K562 (cell line): ENCODE results near the gene MYL11. TPM values are rescaled to one million over a fixed set of nuclear protein-coding genes. Genes with fewer than 3 reads are reported as not detected.

ENCODE experiments used
- ATAC-seq: fragments of 200-7000 bp; cut with Tn5 transposase; 3 replicates; pipeline ENCODE4 v1.9.1; 2020; ENCODE audit warnings: moderate library complexity
- BruUV-seq: library from RNA; stranded (reverse); fragments of 400-500 nt; replicated peaks from 2 replicates; lab custom pipeline; 2021; lab: Mats Ljungman, UMichigan
- CTCF ChIA-PET: fragments of 300-600 bp; formaldehyde crosslinking; extraction: SDS; loops from one replicate; lab custom pipeline; 2021; ENCODE audit warnings: low intra/inter-chr PET ratio; lab: Yijun Ruan, JAX
- POLR2A ChIA-PET: fragments of 300-600, 350-650 bp; sonication (Branson Sonifier 250); formaldehyde crosslinking; extraction: SDS; loops from one replicate; lab custom pipeline; 2021; ENCODE audit warnings: antibody characterized with exemption, inconsistent platforms; lab: Yijun Ruan, JAX
- DNase-seq, 4 experiments: peaks; one replicate each; pipeline versions ENCODE4 v3.0.0 to v3.0.0-alpha.2; 2011 to 2018; ENCODE audit warnings: low spot score in 3 of 4, mixed read lengths in 3 of 4; ENCODE audit errors: extremely low read depth in 1 of 4
- FAIRE-seq: peaks from 2 replicates; lab custom pipeline; 2011; peaks lifted over from hg19 to GRCh38; lab: Jason Lieb, UNC
- H2AFZ ChIP-seq: 2 replicates; pipeline ENCODE4 v1.6.0; 2011; ENCODE audit warnings: low read depth, low read length, control low read depth, inconsistent platforms
- H3K27ac ChIP-seq: fragments of 200-600 bp; 3 replicates; pipeline ENCODE4 v1.8.0; 2011; ENCODE audit warnings: low read depth, mild to moderate bottlenecking, control low read depth, inconsistent platforms, low read length, moderate library complexity, mixed read lengths; ENCODE audit errors: extremely low read depth
- H3K27me3 ChIP-seq, 2 experiments: fragments of 300-600 bp in 1 of 2; 2 replicates in 1 of 2; 3 replicates in 1 of 2; pipeline versions ENCODE4 v1.6.0 to v1.8.0; 2011; ENCODE audit warnings: inconsistent platforms in 2 of 2, low read length in 2 of 2, mild to moderate bottlenecking in 1 of 2, mixed read lengths in 1 of 2, moderate library complexity in 1 of 2; ENCODE audit not compliant: control insufficient read depth in 2 of 2, insufficient read depth in 2 of 2
- H3K36me3 ChIP-seq: fragments of 300-600 bp; 3 replicates; pipeline ENCODE4 v1.8.0; 2011; ENCODE audit warnings: mild to moderate bottlenecking, low read length, inconsistent platforms; ENCODE audit not compliant: control insufficient read depth, insufficient read depth
- H3K4me1 ChIP-seq, 2 experiments: fragments of 200-600 bp in 1 of 2; replicated peaks in 1 of 2; 2 replicates in 1 of 2; 3 replicates in 1 of 2; pipeline versions ENCODE4 v1.5.1 to v1.8.0; 2011; ENCODE audit warnings: inconsistent platforms in 2 of 2, low read length in 2 of 2, mild to moderate bottlenecking in 1 of 2, mixed read lengths in 1 of 2, moderate library complexity in 1 of 2; ENCODE audit not compliant: control insufficient read depth in 2 of 2, insufficient read depth in 2 of 2
- H3K4me2 ChIP-seq: 2 replicates; pipeline ENCODE4 v1.6.1; 2011; ENCODE audit warnings: low read length, control low read depth, inconsistent platforms, mixed read lengths; ENCODE audit not compliant: insufficient read depth
- H3K4me3 ChIP-seq: fragments of 200-600 bp; sonication (generic), shearing (Covaris generic); 2 replicates; pipeline ENCODE4 v1.5.1; 2016; ENCODE audit warnings: control low read depth, inconsistent platforms
- H3K79me2 ChIP-seq: fragments of 200-600 bp; 3 replicates; pipeline ENCODE4 v1.8.0; 2011; ENCODE audit warnings: low read length, inconsistent platforms; ENCODE audit not compliant: control insufficient read depth, insufficient read depth
- H3K9ac ChIP-seq, 2 experiments: 2 replicates each; pipeline versions ENCODE4 v1.6.0 to v1.6.1; 2011; ENCODE audit warnings: low read depth in 2 of 2, low read length in 2 of 2, control low read depth in 1 of 2, inconsistent platforms in 1 of 2, mild to moderate bottlenecking in 1 of 2, mixed read lengths in 1 of 2; ENCODE audit not compliant: insufficient read depth in 1 of 2
- H3K9me1 ChIP-seq: one replicate; pipeline ENCODE4 v1.6.0; 2011; ENCODE audit warnings: inconsistent platforms, mild to moderate bottlenecking, low read length, moderate library complexity; ENCODE audit not compliant: control insufficient read depth, insufficient read depth
- H3K9me3 ChIP-seq: replicated peaks from 2 replicates; pipeline ENCODE4 v1.5.1; 2011; ENCODE audit warnings: low read depth, low read length, inconsistent platforms; ENCODE audit not compliant: control insufficient read depth, insufficient read depth
- H4K20me1 ChIP-seq: replicated peaks from 2 replicates; pipeline ENCODE4 v1.6.1; 2011; ENCODE audit warnings: low read length, inconsistent platforms, mixed read lengths; ENCODE audit not compliant: control insufficient read depth, insufficient read depth
- CHD1 ChIP-seq: fragments of 200-600 bp; sonication (generic); IDR thresholded peaks from one replicate; pipeline ENCODE4 v1.6.1; 2012; ENCODE audit warnings: mild to moderate bottlenecking, moderate library complexity, low read length, inconsistent platforms
- EGR1 ChIP-seq: fragments of 450-650 bp; conservative IDR thresholded peaks from 2 replicates; pipeline ENCODE4 v1.6.1; 2017; ENCODE audit warnings: mild to moderate bottlenecking
- ETV1 ChIP-seq: fragments of 450-650 bp; conservative IDR thresholded peaks from 2 replicates; pipeline ENCODE4 v1.6.1; 2016; ENCODE audit warnings: missing genetic modification characterization, control low read depth, low read depth, missing compliant biosample characterization
- GABPB1 ChIP-seq: sonication (generic); formaldehyde crosslinking; IDR thresholded peaks from 2 replicates; pipeline ENCODE4 v1.8.0; 2022; ENCODE audit warnings: mild to moderate bottlenecking, missing genetic modification reagents
- HNRNPLL ChIP-seq: fragments of 200-400 bp; formaldehyde crosslinking; IDR thresholded peaks from 2 replicates; pipeline ENCODE4 v1.6.1; 2017; ENCODE audit warnings: low read length, low read depth, mild to moderate bottlenecking; ENCODE audit not compliant: poor library complexity, severe bottlenecking
- HOXB6 ChIP-seq: fragments of 250-450 bp; sonication (Bioruptor Pico); IDR thresholded peaks from 2 replicates; pipeline ENCODE4 v1.5.1; 2022; ENCODE audit warnings: mild to moderate bottlenecking, borderline replicate concordance
- ILK ChIP-seq: fragments of 450-650 bp; IDR thresholded peaks from 2 replicates; pipeline ENCODE4 v1.6.1; 2016; ENCODE audit warnings: missing genetic modification characterization, low read depth, mild to moderate bottlenecking, missing compliant biosample characterization, moderate library complexity, borderline replicate concordance
- JUND ChIP-seq, 2 experiments: IDR thresholded peaks; 2 replicates in 1 of 2; 3 replicates in 1 of 2; pipeline ENCODE4 v1.6.1; 2011; ENCODE audit warnings: borderline replicate concordance in 2 of 2, low read depth in 2 of 2, low read length in 2 of 2, improper control_type of control experiment in 1 of 2, missing biosample characterization in 1 of 2, missing genetic modification characterization in 1 of 2, missing genetic modification reagents in 1 of 2
- MCM7 ChIP-seq, 2 experiments: fragments of 450-650 bp; IDR thresholded peaks; 2 replicates each; pipeline ENCODE4 v1.6.1; 2016 to 2018
- NR1H2 ChIP-seq: sonication (generic); formaldehyde crosslinking; IDR thresholded peaks from 2 replicates; pipeline ENCODE4 v1.4.0; 2020; ENCODE audit warnings: mild to moderate bottlenecking, missing genetic modification reagents
- POLR2A ChIP-seq: fragments of 450-650 bp; conservative IDR thresholded peaks from 2 replicates; pipeline ENCODE4 v1.6.1; 2016
- POLR2B ChIP-seq: fragments of 450-650 bp; IDR thresholded peaks from 2 replicates; pipeline ENCODE4 v1.6.1; 2018; ENCODE audit warnings: low read depth; ENCODE audit not compliant: partially characterized antibody
- SIRT6 ChIP-seq: IDR thresholded peaks from one replicate; pipeline ENCODE4 v1.6.1; 2012; ENCODE audit warnings: low read depth, mild to moderate bottlenecking, control low read depth, inconsistent platforms, low read length, moderate library complexity
- SOX6 ChIP-seq: fragments of 450-650 bp; IDR thresholded peaks from 2 replicates; pipeline ENCODE4 v1.6.1; 2014; ENCODE audit warnings: mild to moderate bottlenecking
- SUPT5H ChIP-seq: fragments of 450-650 bp; IDR thresholded peaks from 2 replicates; pipeline ENCODE4 v1.6.1; 2016
- TAF15 ChIP-seq: fragments of 200-400 bp; formaldehyde crosslinking; IDR thresholded peaks from 2 replicates; pipeline ENCODE4 v1.6.1; 2017; ENCODE audit warnings: mild to moderate bottlenecking, low read depth, low read length, moderate library complexity
- ZBTB7A ChIP-seq: IDR thresholded peaks from 2 replicates; pipeline ENCODE4 v1.6.1; 2011; ENCODE audit warnings: low read depth, mild to moderate bottlenecking, low read length, moderate library complexity, borderline replicate concordance; ENCODE audit not compliant: control insufficient read depth
- WGBS: fragments of 100-300 bp; shearing (Covaris generic); methylation state at CpG from one replicate; pipeline ENCODE4 v1.1.6; 2016; ENCODE audit warnings: low coverage, mixed read lengths; ENCODE audit not compliant: insufficient coverage; ENCODE audit errors: missing lambda C conversion rate; 5-methylcytosine and 5-hydroxymethylcytosine counted together
- in situ Hi-C: fragments of 300-500 bp; cut with MboI; formaldehyde crosslinking; loops from 4 replicates; pipeline ENCODE4 v1.15.0; 2018; ENCODE audit warnings: inconsistent platforms, mixed read lengths
- intact Hi-C: fragments of 100-400 bp; cut with micrococcal nuclease; formaldehyde crosslinking; loops from 2 replicates; pipeline ENCODE4 v1.14.2; 2022
- polyA plus RNA-seq, 8 experiments: library from polyadenylated mRNA; depleted of rRNA in 4 of 8; stranded (reverse) in 5 of 8; unstranded in 3 of 8; fragments of >200 nt; fragmentation: Nextera tagmentation in 2 of 8; fragmentation: Illumina TruSeq in 1 of 8; extraction: Ambion mirVana in 2 of 8; extraction: Trizol in 1 of 8; gene quantifications; 2 replicates each; pipeline versions ENCODE4 v1.2.1 to v1.2.3, GENCODE V29; 2011 to 2014; ENCODE audit warnings: inconsistent platforms in 1 of 8, missing spikeins in 1 of 8
- total RNA-seq, 7 experiments: library from RNA; depleted of rRNA in 6 of 7; stranded (reverse); fragments of >200 nt in 6 of 7; fragmentation: Illumina TruSeq in 2 of 7; extraction: Trizol in 2 of 7; gene quantifications; 2 replicates each; pipeline versions ENCODE4 v1.2.1 to v1.2.3, GENCODE V29; 2011 to 2021; ENCODE audit warnings: low replicate concordance in 1 of 7
- TF ChIP-seq, protein P1 (sequence below): sonication (generic); formaldehyde crosslinking; IDR thresholded peaks from 2 replicates; pipeline ENCODE4 v1.4.0; 2020; ENCODE audit warnings: mild to moderate bottlenecking, missing genetic modification reagents

MYL11 gene
- total and polyA plus RNA-seq, 9 of the 15 experiments (the other 6 are each of a cell fraction or from before 2014, with no cell fraction given) = 0.31 to 1.5 (median 0.73) TPM; not detected in 4

DNA sequence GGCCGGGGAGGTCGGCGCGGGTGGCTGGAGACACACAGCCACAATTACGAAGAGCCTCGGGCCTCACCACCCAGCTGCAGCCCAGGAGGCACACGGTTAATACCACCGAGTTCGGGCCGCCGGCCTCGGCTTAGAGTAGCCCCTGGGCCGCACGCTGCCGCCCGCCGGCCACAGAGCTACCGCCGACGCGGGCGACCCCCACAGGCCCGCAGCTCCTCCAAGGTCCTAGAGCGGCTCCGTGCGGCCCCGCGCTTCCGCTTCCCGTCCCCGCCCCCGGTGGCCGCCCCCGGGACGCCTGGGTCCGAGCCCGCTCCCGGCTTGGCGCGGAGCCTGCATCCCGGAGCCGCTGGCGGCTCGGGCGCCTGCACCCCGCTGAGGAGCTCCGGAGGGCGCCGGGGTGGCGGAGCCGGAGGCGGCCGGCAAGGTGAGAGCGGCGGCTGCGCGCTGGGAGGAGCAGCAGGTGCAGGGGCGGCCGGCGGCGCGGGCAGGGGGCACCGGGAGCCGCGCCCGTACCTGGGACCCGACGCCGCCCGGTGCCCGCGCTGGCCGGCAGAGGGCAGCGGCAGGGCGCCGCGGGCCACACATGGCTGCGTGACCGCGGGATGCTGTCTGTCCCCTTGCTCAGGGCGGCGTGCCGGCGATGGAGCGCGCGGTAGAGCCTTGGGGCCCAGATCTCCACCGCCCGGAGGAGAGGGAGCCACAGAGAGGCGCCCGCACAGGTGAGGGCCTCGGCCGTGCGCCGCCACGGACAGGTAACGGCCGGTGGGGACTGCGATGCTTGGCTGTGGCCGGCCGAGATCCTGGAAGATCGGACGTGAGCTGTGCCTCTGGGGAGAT lies 20.8 kb downstream of the MYL11 start, which contains the start of gene ZNF48 (continued):
- TF ChIP-seq ILK (tag) (no peak), HNRNPLL (no peak), SUPT5H (peak; percentile 51), EGR1 (peak; percentile 68)

DNA sequence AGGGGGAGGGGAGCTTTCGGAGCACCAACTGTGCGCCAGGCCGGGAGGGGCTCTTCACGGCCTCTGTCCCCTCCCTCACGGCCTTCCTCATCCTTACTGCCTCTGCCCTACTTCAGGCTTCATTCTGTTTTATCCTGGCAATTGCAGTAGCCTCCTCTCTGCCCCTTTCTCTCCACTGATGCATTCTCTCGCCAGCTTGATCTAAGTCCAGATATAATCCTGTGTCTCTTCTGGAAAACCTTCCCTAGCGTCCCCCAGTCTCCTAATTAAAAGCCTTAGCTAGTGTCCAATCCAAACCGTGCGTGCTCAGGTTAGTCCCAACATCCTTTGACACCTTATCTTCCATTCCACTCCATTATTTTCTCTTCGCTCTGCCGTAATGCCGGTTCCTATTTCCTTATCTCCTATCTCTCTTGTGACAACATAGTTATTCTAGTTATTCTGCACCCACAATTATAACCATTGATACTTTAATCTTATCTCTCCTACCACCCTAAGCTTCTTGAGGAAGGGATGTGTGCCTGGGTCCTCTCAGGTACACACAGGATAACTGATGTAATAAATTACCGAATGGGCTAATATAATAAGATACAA lies 21.5 kb downstream of the MYL11 start:
- in situ Hi-C loops (no loop called here), intact Hi-C loops (loop anchor here (2.0 kb wide), 1 partner anchor 15 kb away; no protein-coding TSS in a partner anchor)
- 5% methylated on average over 13 of the region's 13 CpGs for WGBS
- H3K27me3 ChIP-seq = no peaks in the 10 kb centered on the region
- DNase-seq (peak in 3 of 4 experiments; percentile 27 to 66 (median 62)), FAIRE-seq (no peak), ATAC-seq (peak; percentile 33)
- POLR2A ChIA-PET = interaction anchor here (0.6 to 1.0 kb wide), 8 partner anchors 8 to 554 kb away, joined by 3 to 5 read pairs (median 3); partner anchors contain the start of genes DCTPP1 and TBC1D10B
- peak overlapping the region; percentile 76 for H3K4me2 ChIP-seq
- no peaks in the 10 kb centered on the region for H3K9me3 ChIP-seq
- no peaks in the 10 kb centered on the region for H4K20me1 ChIP-seq
- H3K36me3 ChIP-seq = peaks cover 21% of the 10 kb centered on the region; the same call in 2 of the 3 replicates
- H3K4me3 ChIP-seq = peak overlapping the region; percentile 87
- BruUV-seq = TSS peak; percentile 63
- H2AFZ ChIP-seq = peak overlapping the region; percentile 92
- H3K4me1 ChIP-seq = peaks cover 26 to 61% of the 10 kb centered on the region in 2 experiments
- H3K9ac ChIP-seq = peak overlapping the region; percentile 79 to 95
- H3K79me2 ChIP-seq = peaks cover 10% of the 10 kb centered on the region
- CTCF ChIA-PET = no interaction called here
- H3K9me1 ChIP-seq = no peaks in the 10 kb centered on the region
- peak overlapping the region; percentile 86 for H3K27ac ChIP-seq
- TF ChIP-seq JUND (IDR thresholded peaks at IDR 0.05; ENCODE audit: borderline replicate concordance, low read depth, low read length) (no peak), JUND (tag; IDR thresholded peaks at IDR 0.05; ENCODE audit: borderline replicate concordance, low read depth, low read length) (0 out of 3 replicates have a peak, but pooled peaks have one; percentile 16), NR1H2 (CRISPR knock-in tag) (no peak), ZBTB7A (0 out of 2 replicates have a peak, but pooled peaks have one; percentile 31), SIRT6 (no peak), TAF15 (no peak), GABPB1 (CRISPR knock-in tag) (peak; percentile 34; the same call in 1 of the 2 replicates), CHD1 (no peak), HOXB6 (CRISPR knock-in tag) (no peak), ETV1 (no peak), MCM7 (IDR thresholded peaks at IDR 0.05) (no peak), POLR2A (no peak), SOX6 (peak; percentile 15; the same call in 1 of the 2 replicates), POLR2B (no peak)
- TF ChIP-seq, protein P1, sequence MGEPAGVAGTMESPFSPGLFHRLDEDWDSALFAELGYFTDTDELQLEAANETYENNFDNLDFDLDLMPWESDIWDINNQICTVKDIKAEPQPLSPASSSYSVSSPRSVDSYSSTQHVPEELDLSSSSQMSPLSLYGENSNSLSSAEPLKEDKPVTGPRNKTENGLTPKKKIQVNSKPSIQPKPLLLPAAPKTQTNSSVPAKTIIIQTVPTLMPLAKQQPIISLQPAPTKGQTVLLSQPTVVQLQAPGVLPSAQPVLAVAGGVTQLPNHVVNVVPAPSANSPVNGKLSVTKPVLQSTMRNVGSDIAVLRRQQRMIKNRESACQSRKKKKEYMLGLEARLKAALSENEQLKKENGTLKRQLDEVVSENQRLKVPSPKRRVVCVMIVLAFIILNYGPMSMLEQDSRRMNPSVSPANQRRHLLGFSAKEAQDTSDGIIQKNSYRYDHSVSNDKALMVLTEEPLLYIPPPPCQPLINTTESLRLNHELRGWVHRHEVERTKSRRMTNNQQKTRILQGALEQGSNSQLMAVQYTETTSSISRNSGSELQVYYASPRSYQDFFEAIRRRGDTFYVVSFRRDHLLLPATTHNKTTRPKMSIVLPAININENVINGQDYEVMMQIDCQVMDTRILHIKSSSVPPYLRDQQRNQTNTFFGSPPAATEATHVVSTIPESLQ = no peak
